Embryonic facial prominence (tissue), 1 donor: ENCODE results near the gene DGKI.

Experiments
- DNase-seq: peaks from one replicate; pipeline ENCODE4 v3.0.0-alpha.2; 2016; ENCODE audit errors: extremely low spot score

Gene DGKI

DNA sequence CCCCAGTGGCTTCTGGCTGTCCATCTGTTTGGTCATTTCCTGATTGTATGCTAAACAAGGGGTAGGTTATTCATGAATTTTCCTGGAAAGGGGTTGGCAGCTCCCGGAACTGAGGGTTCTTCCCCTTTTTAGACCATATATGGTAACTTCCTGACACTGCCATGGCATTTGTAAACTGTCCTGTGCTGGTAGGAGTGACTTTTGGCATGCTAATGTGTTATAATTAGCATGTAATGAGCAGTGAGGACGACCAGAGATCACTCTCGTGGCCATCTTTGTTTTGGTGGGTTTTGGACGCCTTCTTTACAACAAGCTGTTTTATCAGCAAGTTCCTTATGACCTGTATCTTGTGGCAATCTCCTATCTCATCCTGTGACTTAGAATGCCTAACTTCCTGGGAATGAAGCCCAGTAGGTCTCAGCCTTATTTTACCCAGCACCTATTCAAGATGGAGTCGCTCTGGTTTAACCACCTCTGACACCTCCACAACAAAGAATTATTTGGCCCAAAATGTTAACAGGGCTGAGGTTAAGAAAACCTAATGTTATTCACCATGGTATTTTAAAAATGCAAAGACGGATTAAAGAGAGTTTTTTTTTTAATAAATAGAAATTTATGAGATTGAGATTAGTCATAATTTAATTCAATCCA, 500.9 kb downstream of the DGKI start:
- DNase-seq: no peak

DNA sequence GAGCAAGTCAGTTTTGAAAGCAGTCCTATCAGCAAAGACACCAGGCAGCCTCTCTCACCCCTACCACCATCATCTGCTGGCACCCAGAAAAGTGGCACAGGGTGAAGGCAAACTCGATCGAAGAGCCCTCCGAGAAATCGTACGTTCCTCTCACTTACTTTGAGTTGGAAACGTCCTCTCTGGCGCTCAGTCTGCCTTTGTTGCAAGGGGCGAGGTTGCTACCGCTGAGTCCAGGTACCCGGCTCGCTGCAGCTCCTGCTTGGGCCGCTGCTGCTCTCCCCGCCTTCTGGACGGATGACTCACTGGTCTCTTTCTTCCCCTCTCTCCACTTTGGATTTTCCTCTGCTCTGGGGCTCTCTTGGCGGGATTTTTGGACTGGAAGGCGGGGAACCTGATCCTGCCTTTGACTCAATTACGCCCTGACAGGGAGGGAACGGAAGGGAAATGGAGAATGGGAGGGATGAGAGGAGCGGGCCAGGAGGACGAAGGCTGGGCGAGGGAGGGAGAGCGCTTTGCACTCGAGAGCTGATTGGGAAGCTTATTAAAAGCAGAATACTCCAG, 503.4 kb downstream of the DGKI start, which contains the start of gene PTN:
Gene PTN (minus strand): TSS at position 453 of the 561 bp plus-strand sequence. CDS start 88,760 bp downstream, outside the sequence.
- peak; percentile 50 for DNase-seq

DNA sequence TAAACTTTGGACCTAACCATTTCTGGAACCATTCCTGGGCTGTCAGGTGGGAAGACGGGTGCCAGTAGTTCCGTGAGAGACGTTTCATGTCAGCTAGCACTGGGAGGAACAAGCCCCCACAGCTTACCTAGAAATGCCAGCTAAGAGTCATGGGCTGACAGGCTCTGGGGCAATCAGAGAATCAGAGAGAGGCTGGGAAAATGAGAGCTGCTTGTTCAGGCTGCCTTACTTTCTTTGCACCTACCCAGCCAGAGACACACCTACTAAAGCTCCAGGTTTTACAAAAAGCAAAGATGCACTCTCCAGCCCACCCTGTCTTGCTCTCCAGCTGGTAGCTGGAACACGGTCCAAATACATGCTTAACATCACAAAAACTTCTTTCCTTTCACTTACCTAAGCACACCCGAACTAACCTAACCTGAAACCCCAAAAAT, 503.9 kb downstream of the DGKI start:
- DNase-seq: no peak

DNA sequence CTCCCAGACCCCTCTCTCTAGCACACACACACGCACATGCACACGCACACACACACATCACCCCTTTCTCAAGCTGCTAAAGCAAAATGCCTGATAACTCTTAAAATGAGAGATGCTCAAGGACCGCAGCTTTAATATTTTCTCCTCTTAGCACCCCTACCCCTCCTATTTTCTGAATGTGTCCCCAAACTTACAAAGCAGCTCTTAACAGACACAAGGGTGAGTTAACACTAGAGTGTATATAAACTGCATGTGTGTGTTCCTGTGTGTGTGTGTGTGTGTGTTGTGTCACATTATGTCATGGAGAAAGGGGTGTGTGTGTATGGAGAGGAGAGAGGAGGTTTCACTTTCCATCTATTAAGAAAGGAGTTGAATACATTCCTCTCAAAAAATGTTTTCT, 504.5 kb downstream of the DGKI start:
- no peak for DNase-seq

DNA sequence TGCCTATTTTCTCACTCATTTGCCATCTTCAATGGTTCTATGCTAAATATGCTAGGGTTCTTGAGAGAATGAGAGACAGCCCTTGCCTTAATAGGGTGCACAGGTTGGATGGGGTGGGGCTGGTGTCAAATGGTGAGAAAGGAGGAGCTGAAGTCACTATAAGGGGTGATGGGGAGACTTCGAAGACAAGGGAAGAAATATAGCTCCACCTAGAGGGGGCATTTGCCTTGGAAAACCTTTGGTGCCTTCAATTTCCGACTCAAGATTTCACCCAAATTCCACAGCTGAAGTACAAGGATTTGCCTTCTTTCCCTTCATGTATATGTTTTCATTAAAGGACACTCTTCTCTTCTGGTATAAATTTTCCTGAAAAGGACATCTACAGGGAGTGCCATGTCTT, 508.9 kb downstream of the DGKI start:
- no peak for DNase-seq

DNA sequence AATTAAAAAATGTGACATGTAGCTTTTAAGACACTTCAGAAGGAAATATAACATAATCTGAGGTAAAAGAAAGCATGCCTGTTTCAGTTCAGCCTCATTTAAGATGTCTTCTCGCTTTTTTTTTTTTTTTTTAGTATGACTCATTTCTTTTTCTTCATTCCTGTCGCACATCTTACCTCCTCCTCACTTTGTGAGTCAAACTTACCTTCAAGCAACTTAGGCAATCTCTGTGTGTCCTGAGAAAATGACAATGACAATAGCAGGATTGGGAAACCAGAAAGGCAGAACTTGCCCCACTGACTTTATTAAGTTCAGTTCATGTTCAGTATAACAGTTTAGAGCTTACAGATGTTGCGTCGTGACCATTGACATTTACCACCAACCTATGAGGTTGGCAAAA, 511.0 kb downstream of the DGKI start:
- DNase-seq: no peak

DNA sequence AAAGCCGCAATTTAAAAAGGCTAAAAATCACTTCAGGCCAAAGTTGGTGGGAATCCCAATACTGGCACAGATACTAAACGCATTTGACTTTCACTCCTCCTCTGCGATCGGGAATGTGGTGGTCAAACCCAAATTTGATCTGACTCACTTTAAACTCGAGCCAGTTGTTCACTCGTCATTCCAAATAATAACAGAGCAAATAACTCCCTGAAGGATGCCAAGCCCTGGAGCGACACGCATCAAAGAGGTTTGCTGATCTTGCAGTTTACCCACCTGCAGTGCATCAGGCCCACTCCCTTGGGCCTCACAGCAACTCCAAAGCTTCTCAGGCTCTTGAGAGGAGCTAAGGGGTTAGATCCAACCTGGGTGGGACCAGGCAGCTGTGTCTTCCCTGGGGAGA, 515.4 kb downstream of the DGKI start:
- no peak for DNase-seq
